22Rv1 (cell line): Measurements from ENCODE around the gene ZFYVE28.

Experiments
- CTCF ChIP-seq: fragments of 450-650 bp; IDR thresholded peaks from 2 replicates; pipeline ENCODE4 v1.5.1; 2017; ENCODE audit warnings: mild to moderate bottlenecking
- ZFX ChIP-seq: fragments of 450-650 bp; IDR thresholded peaks from 2 replicates; pipeline ENCODE4 v1.6.1; 2017; ENCODE audit warnings: antibody characterized with exemption, borderline replicate concordance

GRCh38 chr4:2396781-2397368 lies 21.6 kb downstream of the ZFYVE28 start:
- no peak for TF ChIP-seq CTCF
- no peak for TF ChIP-seq ZFX
